SHP77 treated with DMSO at 0.1 percent for 48 hours (cell line): Measurements from ENCODE around the gene RNF44.

ENCODE experiments used
- DNase-seq: peaks from one replicate; lab custom pipeline; 2025; lab: John Stamatoyannopoulos, UW

Gene RNF44

DNA sequence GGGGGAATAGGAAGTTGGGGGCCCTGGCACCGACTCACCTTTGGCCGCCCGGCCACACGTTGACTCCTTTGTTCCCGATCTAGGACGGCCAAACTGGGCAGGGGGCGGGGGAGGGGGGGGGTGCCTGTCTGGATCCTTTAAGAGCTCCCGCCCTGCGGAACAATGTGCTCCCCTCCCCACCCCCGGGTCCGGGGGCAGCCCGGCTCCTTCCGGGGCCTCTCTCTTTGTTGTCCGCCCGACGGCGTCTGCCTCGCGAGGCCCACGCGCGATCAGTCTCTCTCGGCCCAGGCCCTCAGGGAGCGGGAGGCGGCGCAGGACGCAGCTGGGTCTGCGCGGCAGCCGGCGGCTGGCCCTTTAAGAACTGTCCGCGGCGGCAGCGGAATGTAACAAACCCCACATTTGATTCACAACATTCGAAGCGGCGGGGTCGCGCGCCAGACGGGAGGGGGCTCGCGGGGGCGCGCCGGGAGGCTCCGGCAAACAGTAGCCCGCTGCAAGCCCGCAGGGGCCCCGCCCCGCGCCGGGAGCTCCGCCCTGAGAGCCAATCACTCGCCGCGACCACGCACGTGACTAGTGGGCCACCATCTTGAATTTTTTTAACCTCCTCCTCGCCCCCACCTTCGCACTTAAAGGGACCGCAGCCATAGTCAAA, at the start of gene RNF44:
Gene RNF44, minus strand, starts transcription at position 501 of the 652 bp plus-strand sequence. CDS start 4,930 bp downstream, outside the sequence.
- peak; percentile 83 for DNase-seq

- no peak for DNase-seq
Measured at GRCh38 chr5:176583076-176583475, 45.9 kb upstream of the RNF44 start.

DNA sequence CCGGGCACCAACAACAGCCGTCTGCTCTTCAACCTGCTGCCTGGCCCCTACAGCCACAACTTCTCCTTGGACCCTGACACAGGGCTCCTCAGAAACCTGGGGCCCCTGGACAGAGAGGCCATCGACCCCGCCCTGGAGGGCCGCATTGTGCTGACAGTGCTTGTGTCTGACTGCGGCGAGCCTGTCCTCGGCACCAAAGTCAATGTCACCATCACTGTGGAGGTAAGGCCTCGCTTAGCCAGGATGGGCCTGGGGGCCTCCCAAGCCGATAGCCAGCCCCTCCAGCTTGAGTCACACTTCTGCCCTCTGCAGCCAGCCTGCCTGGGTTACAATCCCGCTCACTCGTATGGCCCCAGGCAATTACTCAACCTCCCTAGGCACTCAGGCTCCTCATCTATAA, 44.2 kb upstream of the RNF44 start:
- no peak for DNase-seq

GRCh38 chr5:176579323-176579722, 42.1 kb upstream of the RNF44 start:
- no peak for DNase-seq

DNA sequence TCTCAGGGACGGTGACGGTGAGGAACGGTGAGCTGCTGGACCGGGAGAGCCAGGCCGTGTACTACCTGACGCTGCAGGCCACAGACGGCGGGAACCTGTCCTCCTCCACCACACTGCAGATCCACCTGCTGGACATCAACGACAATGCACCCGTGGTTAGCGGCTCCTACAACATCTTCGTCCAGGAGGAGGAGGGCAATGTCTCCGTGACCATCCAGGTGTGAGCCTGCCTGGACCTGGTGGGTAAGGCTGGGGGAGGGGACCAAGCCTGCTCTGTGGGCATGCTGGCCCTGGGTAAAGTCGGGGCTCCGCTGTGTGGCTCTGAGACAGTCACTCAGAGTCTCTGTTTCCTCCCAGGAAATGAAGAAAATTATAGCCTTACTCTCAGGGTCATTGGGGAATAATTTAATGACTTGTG, 41.2 kb upstream of the RNF44 start:
- peak; percentile 35 for DNase-seq

DNA sequence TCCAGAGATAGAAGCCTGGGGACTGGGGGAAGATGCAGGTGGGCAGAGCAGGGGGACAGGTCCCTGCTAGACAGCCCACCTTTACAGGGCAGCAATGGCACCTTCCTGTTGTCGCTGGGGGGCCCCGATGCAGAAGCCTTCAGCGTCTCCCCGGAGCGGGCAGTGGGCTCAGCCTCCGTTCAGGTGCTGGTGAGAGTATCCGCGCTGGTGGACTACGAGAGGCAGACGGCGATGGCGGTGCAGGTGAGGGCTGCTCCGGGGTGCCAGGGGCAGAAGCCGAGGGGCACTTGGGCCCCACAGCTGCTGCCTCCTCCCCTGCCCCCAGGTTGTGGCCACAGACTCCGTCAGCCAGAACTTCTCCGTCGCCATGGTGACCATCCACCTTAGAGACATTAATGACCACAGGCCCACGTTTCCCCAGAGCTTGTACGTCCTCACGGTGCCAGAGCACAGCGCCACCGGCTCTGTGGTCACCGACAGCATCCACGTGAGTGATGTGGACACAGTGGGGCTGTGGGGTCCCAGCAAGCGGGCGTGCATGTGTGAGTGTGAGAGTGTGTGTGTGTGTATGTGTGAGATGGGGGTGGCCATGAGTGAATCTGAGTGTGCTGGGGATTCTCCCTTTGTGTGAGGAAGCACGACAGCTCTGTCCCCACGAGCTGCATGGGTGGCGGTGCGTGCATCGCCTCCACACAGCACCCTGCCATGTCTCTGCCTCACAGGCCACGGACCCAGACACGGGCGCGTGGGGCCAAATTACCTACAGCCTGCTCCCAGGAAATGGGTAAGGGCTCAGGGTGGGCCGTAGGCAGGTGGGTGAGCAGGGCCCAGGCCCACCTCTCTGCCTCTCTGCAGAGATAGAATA, 40.3 kb upstream of the RNF44 start:
- no peak for DNase-seq

- no peak for DNase-seq
Measured at GRCh38 chr5:176575488-176576422, 38.6 kb upstream of the RNF44 start.

GRCh38 chr5:176575066-176575465, 37.9 kb upstream of the RNF44 start:
- DNase-seq, result no peak

DNA sequence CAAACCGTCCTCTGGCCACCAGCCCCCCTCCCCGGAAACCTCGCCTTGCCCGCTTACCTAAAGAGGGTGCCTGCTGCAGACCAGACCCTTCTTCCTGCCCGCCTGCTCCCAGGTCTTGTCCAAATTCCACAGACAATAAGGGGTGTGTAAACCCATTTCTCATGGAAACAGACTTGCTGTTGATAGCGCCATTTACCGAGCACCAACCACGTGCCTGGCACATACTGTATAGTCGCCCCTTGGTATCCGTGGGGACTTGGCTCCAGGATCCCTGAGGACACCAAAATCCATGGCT, 37.0 kb upstream of the RNF44 start:
- DNase-seq, result no peak

DNA sequence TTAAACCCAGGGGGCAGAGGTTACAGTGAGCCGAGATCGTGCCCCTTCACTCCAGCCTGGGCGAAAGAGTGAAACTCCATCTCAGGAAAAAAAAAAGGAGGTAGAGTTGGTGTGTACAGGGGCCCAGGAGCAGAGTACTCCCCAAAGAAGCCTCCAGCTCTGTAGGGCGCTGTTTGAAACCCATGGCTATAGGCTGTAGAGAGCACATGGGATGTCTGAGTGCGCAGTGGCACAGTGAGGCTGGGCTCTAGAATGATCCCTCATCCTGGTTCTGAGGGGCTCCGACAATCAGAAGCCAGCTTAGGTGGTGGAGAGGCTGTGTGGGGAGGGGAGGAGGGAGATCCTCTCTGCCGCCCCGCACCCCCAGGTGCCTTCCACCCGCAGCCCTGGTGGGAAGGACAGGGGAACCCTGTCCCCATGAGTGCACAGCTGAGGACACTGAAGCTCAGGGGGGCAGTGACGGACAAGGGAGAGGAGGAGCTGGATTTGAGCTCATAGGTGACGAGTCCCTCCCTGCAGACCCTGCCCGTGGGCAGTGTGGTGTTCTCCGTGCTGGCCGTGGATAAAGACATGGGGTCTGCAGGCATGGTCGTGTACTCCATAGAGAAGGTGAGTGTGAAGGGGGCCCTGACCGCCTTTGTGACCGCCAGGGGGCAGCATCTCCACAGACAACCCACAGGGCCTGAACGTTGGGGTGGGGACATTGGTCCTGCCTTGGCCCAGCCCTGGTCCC, 36.5 kb upstream of the RNF44 start:
- no peak for DNase-seq

GRCh38 chr5:176570044-176570443, 32.8 kb upstream of the RNF44 start:
- no peak for DNase-seq

DNA sequence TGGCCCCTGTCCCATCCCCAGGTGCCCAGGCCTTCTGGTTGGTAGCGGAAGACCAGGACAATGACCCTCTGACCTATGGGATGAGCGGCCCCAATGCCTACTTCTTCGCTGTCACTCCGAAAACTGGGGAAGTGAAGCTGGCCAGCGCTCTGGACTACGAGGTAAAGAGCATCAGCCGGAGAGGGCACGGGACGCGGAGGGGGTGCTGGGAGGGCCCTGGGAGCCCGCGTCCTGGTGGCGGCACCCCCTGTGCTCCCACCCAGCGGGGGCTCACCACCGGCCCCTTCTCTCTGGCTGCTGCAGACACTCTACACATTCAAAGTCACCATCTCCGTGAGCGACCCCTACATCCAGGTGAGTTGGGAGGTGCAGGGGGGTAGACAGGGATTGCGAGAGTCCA, 31.5 kb upstream of the RNF44 start:
- DNase-seq, result no peak

DNA sequence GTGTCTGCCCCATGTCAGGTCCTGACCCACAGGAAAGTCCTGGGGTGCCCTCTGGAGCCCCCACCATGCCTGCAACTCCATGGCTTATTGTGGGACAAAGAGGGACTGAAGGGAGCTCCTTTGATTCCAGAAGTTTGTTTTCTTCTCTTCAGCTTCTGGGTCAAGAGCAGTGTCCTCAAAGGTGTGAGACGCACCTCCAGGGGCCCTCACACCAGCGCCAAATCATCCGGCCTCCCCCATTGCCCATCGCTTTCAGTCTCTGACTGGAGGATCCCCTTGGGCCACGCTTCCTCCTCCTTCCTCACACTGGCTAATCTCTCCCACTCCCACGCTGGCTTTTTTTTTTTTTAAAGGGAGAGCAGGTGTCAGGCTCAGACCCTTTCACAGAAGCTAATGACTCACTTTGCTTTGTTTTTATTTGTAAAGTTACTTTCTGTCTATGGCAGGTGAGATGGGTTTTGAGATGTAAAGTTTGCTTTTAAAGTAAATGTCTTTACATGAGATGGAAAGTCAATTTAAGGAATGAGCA, 28.6 kb upstream of the RNF44 start:
- DNase-seq, result no peak

DNA sequence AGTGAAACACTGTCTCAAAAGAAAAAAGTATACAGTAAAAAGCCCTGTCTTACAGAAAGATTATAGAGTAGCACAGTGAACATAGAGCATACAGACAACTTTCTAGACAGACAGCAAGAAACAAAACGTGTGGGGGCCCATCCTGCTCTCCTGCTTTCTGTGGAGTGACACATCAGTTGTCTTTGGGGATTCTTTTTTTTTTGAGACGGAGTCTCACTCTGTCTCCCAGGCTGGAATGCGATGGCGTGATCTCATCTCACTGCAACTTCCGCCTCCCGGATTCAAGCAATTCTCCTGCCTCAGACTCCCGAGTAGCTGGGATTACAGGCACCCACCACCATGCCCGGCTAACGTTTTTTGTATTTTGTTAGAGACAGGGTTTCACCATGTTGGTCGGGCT, 26.8 kb upstream of the RNF44 start:
- no peak for DNase-seq

GRCh38 chr5:176562189-176562588, 25.0 kb upstream of the RNF44 start:
- DNase-seq, result no peak

DNA sequence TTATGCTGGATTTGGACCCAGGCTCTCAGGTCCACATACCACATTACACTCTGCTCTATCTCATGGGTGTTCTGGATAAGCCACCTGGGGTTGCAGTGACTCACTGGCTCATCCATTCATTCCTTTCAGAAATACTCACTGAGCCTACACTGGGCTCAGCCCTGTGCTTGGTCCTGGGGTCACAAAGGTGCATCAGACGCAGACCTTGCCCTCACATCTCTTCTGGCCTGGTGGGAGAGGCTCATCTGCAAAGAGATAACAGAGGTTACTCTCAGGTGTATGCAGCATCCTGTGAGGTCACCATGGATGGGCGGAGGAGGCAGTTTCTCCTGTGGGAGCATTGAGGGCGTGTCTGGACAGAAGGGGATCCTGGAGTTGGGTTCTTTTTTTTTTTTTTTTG, 24.1 kb upstream of the RNF44 start:
- DNase-seq, result no peak

- DNase-seq, result no peak
Measured at GRCh38 chr5:176560364-176560763, 23.2 kb upstream of the RNF44 start.

- no peak for DNase-seq
Measured at GRCh38 chr5:176559683-176560082, 22.5 kb upstream of the RNF44 start.

DNA sequence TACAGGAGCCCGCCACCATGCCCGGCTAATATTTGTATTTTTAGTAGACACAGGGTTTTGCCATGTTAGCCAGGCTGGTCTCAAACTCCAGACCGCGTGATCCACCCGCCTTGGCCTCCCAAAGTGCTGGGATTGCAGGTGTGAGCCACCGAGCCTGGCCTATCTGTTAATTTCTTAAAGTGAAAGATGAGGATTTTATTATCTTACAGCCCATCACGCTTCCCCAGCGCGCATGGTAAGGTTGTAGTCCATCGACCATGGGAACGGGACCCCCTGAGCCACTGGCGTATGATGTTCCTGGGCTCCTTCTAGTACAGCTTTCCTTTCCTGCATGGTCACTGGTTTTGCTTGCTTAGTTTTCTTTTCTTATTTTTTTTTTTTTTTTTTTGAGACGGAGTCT, 20.6 kb upstream of the RNF44 start:
- no peak for DNase-seq

DNA sequence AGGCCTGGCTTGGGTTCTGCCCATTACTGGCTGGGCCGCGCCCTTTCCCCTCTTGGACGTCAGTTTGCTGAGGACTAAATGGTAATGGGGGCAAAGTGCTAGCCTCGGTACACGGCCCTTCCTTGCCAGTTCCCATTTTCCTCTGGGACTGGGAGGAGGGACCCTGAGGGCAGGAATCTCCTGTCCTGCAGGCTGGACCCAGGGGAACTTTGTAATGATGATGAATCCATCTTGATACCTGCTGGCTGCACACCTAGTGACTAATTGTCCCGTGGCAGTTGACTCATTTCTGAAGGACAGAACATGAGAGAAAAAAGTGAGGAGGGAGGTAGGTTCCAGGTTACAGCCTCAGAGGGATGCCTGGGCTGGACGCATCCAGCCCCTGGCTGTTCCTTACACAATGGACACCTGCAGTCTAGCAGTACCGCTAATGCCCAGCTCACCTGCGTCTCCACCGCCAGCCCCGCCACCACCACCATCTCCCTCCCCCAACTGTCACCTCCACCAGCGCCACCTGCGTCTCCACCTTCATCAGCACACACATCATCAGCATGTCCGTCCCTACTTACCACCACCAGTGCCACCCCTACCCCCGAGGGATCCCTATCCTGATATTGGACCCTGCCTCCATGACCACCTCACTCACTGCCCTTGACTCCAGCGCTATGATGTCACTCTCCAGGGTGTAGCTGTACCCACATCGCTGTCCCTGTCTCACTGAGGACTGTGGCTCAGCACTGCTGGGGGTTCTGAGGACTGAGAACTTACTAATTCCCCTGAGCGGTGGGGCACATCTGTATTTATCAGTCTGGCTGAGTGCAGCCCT, 16.3 kb upstream of the RNF44 start:
- DNase-seq, result no peak
